GM18907 (cell line): ENCODE results near the gene ANGPTL1.

Experiments
- ATAC-seq: cut with Tn5 transposase; IDR thresholded peaks from one replicate; pipeline ENCODE4 v1.9.1; 2021; ENCODE audit warnings: mild to moderate bottlenecking, moderate library complexity; ENCODE audit not compliant: unreplicated experiment

Gene ANGPTL1, protein sequence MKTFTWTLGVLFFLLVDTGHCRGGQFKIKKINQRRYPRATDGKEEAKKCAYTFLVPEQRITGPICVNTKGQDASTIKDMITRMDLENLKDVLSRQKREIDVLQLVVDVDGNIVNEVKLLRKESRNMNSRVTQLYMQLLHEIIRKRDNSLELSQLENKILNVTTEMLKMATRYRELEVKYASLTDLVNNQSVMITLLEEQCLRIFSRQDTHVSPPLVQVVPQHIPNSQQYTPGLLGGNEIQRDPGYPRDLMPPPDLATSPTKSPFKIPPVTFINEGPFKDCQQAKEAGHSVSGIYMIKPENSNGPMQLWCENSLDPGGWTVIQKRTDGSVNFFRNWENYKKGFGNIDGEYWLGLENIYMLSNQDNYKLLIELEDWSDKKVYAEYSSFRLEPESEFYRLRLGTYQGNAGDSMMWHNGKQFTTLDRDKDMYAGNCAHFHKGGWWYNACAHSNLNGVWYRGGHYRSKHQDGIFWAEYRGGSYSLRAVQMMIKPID

DNA sequence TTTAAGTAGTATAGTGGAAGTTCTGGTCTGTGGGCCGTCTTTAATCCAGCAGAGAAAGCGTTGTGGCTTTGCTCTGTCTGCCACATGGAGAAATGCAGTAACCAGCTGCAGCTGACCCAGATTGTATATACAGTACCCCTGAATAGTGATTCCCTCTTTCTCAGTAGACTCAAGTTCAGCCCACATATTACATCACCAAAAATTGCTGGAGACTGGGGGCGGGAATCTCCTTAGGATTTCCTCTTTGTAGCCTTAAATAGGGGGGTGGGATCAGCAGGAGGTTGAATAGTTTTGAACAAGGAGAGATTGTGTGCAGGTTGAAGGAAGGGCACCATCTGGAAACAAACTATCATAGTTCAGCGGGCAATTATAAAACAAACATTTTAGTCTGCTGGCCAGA, at the start of gene ANGPTL1:
ANGPTL1 (minus strand) TSS at position 134 of the 400 bp plus-strand sequence. CDS start 5,301 bp downstream, outside the sequence.
- ATAC-seq, result no peak

DNA sequence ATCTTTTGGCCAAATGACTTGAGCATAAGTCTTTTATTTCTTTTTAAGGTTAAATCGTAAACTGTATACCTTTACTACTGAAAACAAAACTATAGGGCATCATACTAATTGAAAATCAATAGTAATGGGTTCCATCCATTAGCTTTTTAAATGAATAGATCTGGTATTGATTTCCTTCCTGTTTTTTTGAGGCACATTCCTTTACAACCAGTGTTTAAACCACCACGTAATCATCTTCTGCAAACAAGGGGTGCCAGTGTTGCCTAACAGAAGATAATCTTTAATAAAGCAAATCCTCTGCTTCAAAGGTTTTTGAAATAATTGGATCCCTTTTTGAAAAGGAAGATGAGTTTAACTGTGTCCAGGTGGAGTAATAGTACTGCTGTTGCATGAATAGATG, 48.7 kb upstream of the ANGPTL1 start:
- no peak for ATAC-seq

DNA sequence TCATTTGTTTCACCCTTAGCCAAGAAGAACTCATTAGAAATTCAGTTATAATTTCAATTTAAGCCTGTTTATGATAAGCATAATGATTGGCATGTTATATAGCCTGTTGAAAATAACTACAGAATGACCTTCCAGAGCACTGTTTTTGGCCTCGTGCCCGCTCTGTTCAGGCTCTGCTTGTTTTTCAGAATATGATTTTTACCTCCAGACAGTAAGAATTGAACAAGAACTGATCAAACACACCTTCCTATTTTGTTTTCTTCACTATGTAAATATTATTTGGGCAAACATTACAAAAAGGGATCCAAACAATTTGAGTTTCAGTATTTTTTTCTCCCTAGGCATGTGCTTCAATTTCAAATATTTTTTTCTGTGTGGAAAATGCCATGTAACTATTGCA, 48.1 kb upstream of the ANGPTL1 start:
- no peak for ATAC-seq

DNA sequence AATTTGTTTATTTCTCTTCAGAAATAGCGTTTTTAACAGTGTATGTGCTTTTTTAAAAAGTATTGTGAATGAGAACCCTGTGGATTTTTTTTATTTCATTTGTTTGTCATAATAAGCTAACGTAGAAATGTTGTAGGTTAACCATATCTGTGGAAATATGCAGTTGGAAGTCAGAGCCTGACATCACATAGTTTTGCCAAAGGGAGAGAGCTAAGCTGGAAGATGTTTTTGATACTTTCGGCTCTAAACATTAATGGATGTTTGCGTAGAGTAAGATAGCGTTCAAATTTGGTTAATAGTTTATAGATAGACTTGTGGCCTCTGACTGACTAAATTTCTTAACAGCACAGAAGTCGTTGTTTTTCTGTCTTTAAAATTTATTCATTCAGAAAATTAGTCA, 47.4 kb upstream of the ANGPTL1 start:
- ATAC-seq, result no peak

DNA sequence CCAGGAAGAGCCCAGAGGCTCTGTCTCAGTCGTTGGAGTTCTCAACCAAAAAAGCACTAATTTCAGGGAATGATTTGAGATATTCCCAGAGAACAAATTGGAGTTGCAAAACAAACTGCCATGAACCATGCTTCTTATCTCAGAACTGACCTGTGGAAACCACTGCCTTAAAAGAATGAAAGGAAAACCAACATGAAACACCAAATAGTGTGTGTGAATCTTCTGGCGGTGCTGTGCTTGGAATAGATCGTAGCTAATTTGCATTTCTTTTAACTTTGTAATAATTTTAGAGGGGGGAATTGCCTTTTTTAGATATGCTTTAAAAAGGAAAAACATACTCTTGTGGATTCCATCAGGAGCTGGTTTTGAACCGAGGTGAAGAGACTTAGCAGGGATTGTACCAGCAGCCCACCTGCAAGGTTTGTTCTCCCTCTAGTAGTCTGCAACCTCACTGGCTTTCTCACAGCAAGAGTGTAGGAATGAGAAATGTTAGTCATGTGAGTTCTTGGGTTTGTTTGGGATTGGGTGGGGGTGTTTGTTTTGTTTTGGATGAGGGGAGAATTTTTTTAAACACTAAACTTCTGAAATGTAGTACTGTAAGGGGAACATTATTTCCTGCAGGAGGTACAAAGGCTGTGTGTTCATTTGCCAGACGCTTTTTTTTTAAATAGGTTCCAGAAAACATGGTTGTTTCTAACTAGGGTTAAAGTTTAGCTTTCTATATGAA, 45.7 kb upstream of the ANGPTL1 start:
- peak; percentile 57 for ATAC-seq

DNA sequence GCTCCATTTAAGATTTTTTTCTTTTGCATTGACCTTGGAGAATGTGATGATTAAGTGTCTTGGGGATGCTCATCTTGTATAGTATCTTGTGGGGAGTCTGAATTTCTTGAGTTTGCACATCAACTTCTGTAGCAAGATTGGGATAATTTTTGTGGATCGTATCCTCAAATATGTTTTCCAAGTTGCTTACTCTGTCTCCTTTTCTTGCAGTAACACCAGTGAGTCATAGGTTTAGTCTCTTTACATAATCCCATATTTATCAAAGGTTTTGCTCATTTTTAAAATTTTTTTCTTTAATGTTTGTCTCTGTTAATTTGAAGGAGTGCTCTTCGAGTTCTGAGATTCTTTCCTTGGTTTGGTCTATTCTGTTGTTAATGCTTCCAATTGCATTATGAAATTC, 41.7 kb upstream of the ANGPTL1 start:
- no peak for ATAC-seq

DNA sequence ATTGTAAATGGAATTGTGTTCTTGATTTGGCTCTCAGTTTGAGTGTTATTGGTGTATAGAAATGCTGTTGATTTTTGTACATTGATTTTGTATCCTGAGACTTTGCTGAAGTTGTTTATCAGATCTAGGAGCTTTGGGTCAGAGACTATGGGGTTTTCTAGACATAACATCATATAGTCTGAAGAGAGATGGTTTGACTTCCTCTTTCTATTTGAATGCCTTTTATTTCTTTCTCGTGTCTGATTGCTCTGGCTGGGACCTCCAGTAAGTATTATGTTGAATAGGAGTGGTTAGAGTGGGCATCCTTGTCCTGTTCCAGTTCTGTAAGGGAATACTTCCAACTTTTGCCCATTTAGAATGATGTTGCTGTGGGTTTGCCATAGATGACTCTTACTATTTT, 39.1 kb upstream of the ANGPTL1 start:
- ATAC-seq, result no peak

DNA sequence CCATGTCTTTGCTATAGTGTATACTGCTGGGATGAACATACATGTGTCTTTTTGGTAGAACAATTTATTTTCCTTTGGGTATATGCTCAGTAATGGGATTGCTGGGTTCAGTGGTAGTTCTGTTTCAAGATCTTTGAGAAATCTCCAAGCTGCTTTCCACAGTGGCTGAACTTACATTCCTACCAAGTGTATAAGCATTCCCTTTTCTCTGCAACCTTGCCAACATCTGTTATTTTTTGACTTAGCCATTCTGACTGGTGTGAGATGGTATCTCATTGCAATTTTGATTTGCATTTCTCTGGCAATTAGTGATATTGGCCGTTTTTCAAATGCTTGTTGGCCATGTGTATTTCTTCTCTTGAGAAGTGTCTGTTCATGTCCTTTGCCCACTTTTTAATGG, 37.5 kb upstream of the ANGPTL1 start:
- ATAC-seq, result no peak

DNA sequence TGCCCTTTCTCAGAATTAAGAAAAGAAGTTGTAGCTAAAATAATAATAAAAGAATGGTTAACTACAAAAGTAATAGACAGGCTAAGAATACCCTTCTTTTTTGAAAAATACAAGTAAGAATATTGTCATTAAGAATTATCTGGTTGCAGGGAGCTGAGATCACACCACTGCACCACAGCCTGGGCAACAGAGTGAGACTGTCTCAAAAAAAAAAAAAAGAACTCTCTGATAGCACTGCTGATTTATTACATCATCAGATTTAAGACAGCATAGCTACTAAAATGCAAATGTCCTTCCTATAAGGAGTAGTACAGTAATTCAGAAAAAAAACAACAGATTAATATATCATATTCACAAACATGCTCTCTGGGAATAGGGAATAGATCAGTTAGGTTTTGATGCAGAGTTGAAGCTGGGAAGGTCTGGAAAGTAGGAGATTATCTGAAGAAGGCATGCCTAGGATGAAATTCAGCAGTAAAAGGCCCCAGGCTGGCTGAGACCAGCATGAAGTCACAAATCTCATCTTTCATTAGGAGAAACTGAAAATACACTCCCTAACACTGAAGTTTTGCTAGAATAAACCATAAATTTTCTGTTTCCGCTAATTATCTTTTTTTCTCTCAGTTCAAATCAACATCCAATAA, 30.7 kb upstream of the ANGPTL1 start:
- no peak for ATAC-seq

DNA sequence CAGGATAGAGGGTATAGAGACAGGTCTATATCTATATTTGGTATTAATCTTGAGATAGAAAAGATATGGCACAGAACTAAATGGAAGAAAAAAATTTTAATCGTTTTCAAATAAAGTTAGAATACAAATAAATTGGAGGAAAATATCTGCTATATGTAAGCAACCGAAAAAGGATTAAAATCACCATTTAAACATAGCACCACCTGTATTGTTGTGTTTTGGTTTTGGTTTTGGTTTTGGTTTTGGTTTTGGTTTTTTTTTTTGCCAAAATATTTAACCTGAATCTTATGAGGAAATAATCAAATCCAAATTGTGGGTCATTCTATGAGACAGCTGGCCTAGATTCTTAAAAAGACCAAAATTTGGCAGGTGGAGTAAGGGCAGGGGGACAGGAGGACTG, 28.5 kb upstream of the ANGPTL1 start:
- ATAC-seq, result no peak

DNA sequence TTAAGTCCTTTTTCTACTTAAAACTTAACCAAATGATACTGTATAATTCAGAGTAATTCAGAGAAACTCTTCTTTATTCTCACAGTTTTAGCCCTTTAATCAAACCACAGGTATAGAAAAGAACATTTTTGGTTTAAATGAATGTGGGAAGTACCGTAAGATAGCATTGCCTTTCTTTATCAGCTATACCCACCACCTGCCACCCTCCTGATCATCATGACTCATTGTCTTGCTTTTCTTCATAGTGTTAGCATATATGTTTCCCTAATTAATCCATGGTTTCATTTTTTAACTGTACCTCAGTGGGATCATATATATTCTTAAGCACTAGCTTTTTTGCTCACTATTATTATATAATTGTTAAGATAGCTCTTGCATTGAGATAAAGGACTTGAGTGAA, 27.5 kb upstream of the ANGPTL1 start:
- ATAC-seq, result no peak

DNA sequence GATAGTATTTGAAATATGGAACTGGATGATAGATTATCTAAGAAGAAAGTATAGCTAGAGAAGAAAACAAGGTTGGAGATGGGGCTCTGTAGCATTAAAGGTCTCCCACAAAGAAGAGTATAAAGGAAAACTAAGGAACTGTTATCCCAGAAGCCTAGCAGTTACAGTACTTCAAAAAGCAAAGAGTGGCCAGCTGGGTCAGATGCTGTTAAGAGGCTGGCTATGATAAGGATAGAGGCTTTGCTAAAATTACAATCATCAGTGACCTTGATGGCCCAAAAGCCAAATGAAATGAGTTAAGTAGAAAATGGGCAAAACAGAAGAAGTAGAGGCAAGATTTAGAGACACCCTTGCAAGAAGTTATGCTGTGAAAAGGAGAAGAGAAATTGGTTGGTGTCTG, 25.1 kb upstream of the ANGPTL1 start:
- no peak for ATAC-seq

DNA sequence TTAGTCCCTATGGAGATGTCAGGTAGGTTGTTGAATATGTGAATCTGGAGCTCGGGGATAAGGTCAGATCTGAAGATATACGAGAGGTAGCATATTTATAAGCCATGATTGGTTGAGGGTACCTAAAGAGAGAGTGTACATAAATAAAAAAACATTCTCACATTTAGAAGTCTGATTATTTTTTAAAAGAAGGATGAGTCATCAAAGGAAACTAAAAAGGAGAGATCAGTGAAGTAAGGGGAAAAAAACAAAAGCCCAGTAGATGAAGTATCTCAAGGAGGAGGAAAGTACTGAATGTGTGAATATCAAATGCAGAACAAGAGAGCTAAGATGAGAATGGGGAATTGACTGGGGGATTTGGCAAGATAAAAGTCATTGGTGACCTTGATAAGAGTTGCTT, 15.7 kb upstream of the ANGPTL1 start:
- no peak for ATAC-seq

DNA sequence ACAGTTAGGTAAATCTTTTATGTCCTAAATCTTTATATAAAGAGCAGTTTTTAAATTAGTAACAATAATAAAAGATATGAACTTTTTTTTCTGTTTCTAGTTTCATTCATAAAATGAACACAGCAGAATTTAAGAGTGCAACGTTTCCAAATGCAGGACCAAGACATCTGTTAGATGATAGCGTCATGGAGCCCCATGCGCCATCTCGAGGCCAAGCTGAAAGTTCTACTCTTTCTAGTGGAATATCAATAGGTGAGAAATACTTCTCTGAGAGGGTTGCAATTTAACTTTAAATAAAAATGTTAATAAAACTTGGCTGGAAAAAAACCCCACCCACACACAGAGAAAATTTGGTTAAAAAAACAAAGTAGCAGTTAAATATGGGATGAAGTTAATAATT, 15.0 kb upstream of the ANGPTL1 start:
- ATAC-seq, result no peak

DNA sequence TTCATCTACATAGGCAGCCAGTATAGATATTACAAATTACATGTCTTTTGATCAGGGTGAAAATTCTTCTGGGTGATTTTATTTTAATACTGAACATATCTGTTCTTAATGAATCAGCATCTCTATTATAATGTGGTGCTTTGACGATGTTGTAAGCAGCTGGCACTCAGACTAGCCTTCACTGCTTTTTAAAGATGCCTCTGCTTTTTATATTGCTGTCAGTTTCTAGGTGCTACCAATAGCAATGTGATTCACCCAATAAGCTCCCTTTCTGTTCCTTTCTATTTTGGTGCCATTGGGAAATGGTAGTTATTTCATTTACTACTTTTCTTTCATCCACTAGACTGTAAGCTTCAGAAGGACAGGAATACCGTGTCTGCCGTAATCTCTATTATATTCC, 11.1 kb upstream of the ANGPTL1 start:
- ATAC-seq, result no peak

DNA sequence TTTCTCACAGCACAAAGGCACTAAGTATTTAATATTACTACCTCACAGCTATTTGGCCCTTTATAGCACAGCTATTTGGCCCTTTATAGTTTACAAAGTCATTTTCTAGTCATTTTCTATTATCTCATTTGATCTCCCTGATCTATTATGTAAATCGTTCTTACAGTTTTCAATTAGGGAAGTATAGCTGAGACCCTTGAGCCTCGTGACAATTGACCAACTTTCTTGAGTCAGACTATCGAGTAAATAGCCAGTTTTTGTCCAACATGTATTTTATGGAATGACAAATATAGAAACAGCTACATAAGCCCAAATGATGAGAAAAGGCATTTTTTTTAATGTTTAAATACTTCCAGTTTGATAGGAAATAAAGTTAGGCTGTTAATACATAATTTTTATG, 7.0 kb upstream of the ANGPTL1 start:
- ATAC-seq, result no peak

DNA sequence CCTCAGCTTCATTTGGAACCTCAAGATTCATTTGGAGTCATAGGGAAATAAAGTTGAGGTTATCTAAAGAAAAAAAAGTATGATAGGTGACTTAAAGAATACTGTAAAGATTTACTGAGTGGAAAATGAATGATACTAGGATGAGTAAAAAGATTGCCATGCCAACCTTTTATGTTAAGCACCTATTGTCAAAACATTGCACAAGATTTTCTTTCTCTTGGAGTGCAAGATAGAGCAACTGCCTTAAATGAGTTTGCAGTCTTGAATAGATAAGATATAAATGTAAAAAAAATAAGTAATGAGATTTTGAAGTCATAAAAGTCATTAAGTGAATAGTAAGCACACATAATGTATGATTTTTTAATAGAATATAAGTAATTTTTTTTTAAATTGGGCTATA, 5.1 kb upstream of the ANGPTL1 start:
- ATAC-seq, result no peak

DNA sequence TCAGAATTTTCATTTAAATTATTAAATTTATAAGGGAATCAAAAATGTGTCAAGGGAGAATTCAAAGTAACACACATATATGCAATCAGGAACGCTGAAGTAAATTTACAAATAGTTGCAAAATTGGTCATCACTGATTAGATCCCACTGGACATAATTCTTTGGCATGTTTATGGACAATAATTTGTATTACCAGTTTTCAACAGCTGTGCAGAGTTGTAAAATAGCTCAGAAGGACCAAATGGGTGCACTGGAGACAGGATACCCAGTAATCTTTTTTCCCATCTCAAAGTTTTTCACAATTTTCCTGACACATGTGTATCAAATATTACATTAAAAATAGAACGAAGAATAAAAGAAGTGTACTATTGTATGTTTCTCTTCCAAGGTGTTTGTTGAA, 4.1 kb upstream of the ANGPTL1 start:
- ATAC-seq, result no peak

DNA sequence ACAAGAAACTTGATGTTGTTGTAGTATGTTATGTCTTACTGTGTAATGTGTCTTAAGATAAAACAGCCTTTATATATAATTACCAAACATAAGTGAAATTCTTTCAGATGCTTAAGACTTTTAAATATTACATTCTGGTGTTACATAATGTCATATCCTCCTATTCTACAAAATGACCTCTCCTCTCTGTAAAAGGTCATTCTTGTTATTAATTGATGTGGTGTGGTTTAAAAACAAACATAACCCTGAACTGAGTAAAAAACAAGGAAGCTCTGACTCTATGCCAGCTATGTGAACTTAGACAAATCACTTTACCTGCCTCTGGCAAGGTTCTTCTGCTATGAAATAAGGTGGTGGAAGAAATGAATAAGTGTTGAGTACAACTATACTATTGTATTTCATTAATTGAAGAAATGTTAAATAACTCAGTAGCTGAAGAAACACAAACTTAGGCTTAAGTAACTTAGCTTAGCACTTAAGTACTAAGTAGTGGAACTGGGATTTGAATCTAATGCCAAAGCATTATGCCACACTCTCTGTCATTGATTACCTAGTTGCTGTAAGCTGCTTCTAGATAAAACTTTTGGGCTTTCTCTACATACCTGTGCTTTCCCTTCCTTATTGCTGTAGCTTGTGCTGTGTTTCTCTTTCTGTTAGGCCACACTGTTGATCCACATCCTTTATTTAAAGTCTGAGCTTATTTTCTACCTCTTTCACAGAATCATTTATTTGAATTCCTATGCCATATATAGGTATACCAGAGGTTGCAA, 859 bp upstream of the ANGPTL1 start:
- ATAC-seq, result peak; percentile 82

DNA sequence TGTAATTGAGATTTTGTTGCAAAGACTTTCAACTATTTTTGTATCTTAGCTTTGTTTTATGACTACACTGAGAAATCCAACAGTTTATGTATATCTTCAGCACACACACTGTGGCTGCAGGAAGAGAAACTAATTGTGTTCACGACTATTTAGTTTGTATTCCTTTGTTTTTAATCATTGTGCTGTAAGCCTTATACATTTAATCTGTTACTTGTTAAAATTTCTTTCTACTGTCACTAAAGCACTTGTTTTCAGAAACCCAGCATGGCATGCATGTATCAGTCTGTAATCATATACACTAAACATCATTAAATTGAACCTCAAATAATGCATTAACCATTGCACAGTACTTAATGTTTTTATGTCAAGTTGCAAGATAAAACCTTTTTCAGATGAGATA, 656 bp downstream of the ANGPTL1 start:
- no peak for ATAC-seq

DNA sequence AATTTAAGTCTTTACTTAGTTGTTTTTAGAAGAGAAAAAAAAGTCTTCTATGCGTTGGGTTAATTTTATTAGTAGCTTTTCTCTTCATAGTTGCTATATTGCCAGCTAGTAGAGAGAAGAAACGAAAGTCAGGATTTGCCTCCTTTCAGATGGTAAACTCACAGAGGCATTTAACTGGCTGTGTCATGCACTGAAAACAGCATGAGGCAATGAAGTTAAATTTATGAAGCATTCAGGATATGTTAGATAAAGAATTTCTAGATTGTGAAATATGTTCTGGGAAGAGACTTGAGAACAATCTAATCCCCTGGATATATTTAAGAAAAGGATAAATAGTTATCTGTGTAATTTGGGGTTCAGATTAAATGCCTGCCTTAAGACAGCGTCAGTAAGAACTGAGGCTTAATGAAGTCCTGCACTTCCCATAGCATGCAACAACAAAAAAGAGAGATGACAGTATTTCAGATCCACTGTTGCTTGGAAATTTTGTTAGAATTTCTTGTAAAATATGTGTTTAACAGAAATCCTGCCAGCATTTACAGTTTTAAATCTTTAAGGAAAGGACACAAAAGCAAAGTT, 1.7 kb downstream of the ANGPTL1 start:
- ATAC-seq, result no peak
